Esophagus muscularis mucosa (tissue), 4 donors: Measurements from ENCODE around the gene ATF7. TPM values are rescaled to one million over a fixed set of nuclear protein-coding genes. Genes with fewer than 3 reads are reported as not detected.

Experiments used
- DNase-seq: peaks from one replicate; pipeline ENCODE4 v3.0.0-alpha.2; 2017; ENCODE audit errors: extremely low spot score
- H3K27ac ChIP-seq, 4 donors: fragments of 200-600 bp; sonication (generic); replicated peaks in 1 of 4; 1 replicate in 3 of 4; 2 replicates in 1 of 4; pipeline ENCODE4 v1.5.1; 2016 to 2019; ENCODE audit warnings: mild to moderate bottlenecking in 1 of 4
- H3K27me3 ChIP-seq, 4 donors: fragments of 200-600 bp; sonication (generic); one replicate each; pipeline versions ENCODE4 v1.5.1 to v1.6.0; 2016 to 2019
- H3K36me3 ChIP-seq, 4 donors: fragments of 200-600 bp; sonication (generic); one replicate each; pipeline ENCODE4 v1.5.1; 2016 to 2019
- H3K4me1 ChIP-seq, 4 donors: fragments of 200-600 bp; sonication (generic); one replicate each; pipeline ENCODE4 v1.5.1; 2016 to 2019
- H3K4me3 ChIP-seq, 4 donors: fragments of 200-600 bp; sonication (generic); 1 replicate in 2 of 4; 2 replicates in 2 of 4; pipeline ENCODE4 v1.5.1; 2016 to 2019; ENCODE audit warnings: mild to moderate bottlenecking in 4 of 4, moderate library complexity in 1 of 4
- H3K9me3 ChIP-seq, 4 donors: fragments of 200-600 bp; sonication (generic); 1 replicate in 3 of 4; 2 replicates in 1 of 4; pipeline ENCODE4 v1.5.1; 2016 to 2019
- CTCF ChIP-seq, 3 experiments: fragments of 200-600 bp in 2 of 3; fragments of 450-650 bp in 1 of 3; sonication (generic) in 2 of 3; IDR thresholded peaks; one replicate each; pipeline ENCODE4 v1.5.1; 2017 to 2019; ENCODE audit warnings: antibody characterized with exemption in 3 of 3, mild to moderate bottlenecking in 2 of 3, moderate library complexity in 1 of 3
- EP300 ChIP-seq: sonication (generic); formaldehyde crosslinking; IDR thresholded peaks from one replicate; pipeline ENCODE4 v1.6.1; 2017; ENCODE audit warnings: antibody characterized with exemption
- POLR2A ChIP-seq: fragments of 450-650 bp; IDR thresholded peaks from one replicate; pipeline ENCODE4 v1.6.1; 2017; ENCODE audit warnings: antibody characterized with exemption, moderate library complexity, mild to moderate bottlenecking, low read depth
- POLR2AphosphoS5 ChIP-seq, 2 donors: sonication (generic); formaldehyde crosslinking; IDR thresholded peaks; one replicate each; pipeline ENCODE4 v1.6.1; 2017; ENCODE audit warnings: antibody characterized with exemption in 2 of 2
- WGBS: methylation state at CpG from one replicate; pipeline ENCODE4 v1.1.5; 2018; 5-methylcytosine and 5-hydroxymethylcytosine counted together
- intact Hi-C: fragments of 100-400 bp; cut with DNase I; formaldehyde crosslinking; loops from one replicate; pipeline ENCODE4 v1.15.1; 2023
- total RNA-seq, 4 donors: library from RNA; depleted of rRNA; stranded (reverse); fragments of >200 nt; gene quantifications; one replicate each; pipeline versions ENCODE4 v1.1.0 to v1.2.1, GENCODE V29; 2016

ATF7 gene
- total RNA-seq, 4 donors from 2014 or later, result 23.5 to 43.6 (median 37.1) TPM

- intact Hi-C loops, result no loop called here
- Histone ChIP-seq H3K27ac (peak overlapping the region in 3 of 4 donors; percentile 12 to 55 (median 21)), H3K27me3 (no peaks in the 10 kb centered on the region), H3K36me3 (peaks cover 58 to 100% (median 97%) of the 10 kb centered on the region in 4 donors), H3K9me3 (no peaks in the 10 kb centered on the region), H3K4me1 (peaks cover 53 to 87% (median 73%) of the 10 kb centered on the region in 4 donors), H3K4me3 (no peak overlapping the region)
- WGBS, result 65% methylated on average over 13 of the region's 13 CpGs
- no peak for DNase-seq
- TF ChIP-seq CTCF (IDR thresholded peaks at IDR 0.05) (no peak), EP300 (no peak), POLR2A (no peak), POLR2AphosphoS5 (IDR thresholded peaks at IDR 0.05) (peak in 1 of 2 donors; percentile 16)
Measured at GRCh38 chr12:53474819-53475218, 151.4 kb downstream of the ATF7 start.

- no peak overlapping the region for H3K4me3 ChIP-seq
- TF ChIP-seq CTCF (IDR thresholded peaks at IDR 0.05), result no peak
- no peak for TF ChIP-seq POLR2AphosphoS5 (IDR thresholded peaks at IDR 0.05)
- no peak for TF ChIP-seq EP300
- no peak for TF ChIP-seq POLR2A
- no peak for DNase-seq
- H3K9me3 ChIP-seq, result no peaks in the 10 kb centered on the region
- no peaks in the 10 kb centered on the region for H3K27me3 ChIP-seq
- peaks cover 61 to 100% (median 98%) of the 10 kb centered on the region in 4 donors for H3K36me3 ChIP-seq
- intact Hi-C loops, result no loop called here
- peak overlapping the region in 1 of 4 donors; percentile 55 for H3K27ac ChIP-seq
- peaks cover 53 to 89% (median 74%) of the 10 kb centered on the region in 4 donors for H3K4me1 ChIP-seq
- WGBS, result 68% methylated on average over 2 of the region's 2 CpGs
Measured at GRCh38 chr12:53474077-53474476, 152.1 kb downstream of the ATF7 start.

GRCh38 chr12:53472056-53472582 lies 154.1 kb downstream of the ATF7 start:
- Histone ChIP-seq H3K27me3 (no peaks in the 10 kb centered on the region), H3K9me3 (no peaks in the 10 kb centered on the region), H3K36me3 (peaks cover 81 to 100% (median 100%) of the 10 kb centered on the region in 4 donors), H3K4me3 (no peak overlapping the region), H3K4me1 (peaks cover 48 to 81% (median 59%) of the 10 kb centered on the region in 4 donors), H3K27ac (peak overlapping the region in 2 of 4 donors; percentile 2 to 7)
- TF ChIP-seq POLR2AphosphoS5 (IDR thresholded peaks at IDR 0.05), result no peak
- TF ChIP-seq EP300, result no peak
- no peak for TF ChIP-seq CTCF (IDR thresholded peaks at IDR 0.05)
- no peak for TF ChIP-seq POLR2A
- DNase-seq, result no peak
- WGBS, result 86% methylated on average over 1 of the region's 1 CpG
- intact Hi-C loops, result no loop called here

GRCh38 chr12:53468282-53468681 lies 157.9 kb downstream of the ATF7 start:
- Histone ChIP-seq H3K36me3 (peaks cover 90 to 100% (median 100%) of the 10 kb centered on the region in 4 donors), H3K4me3 (no peak overlapping the region), H3K27ac (no peak overlapping the region), H3K9me3 (no peaks in the 10 kb centered on the region), H3K27me3 (no peaks in the 10 kb centered on the region), H3K4me1 (peaks cover 42 to 80% (median 57%) of the 10 kb centered on the region in 4 donors)
- 59% methylated on average over 1 of the region's 1 CpG for WGBS
- DNase-seq, result no peak
- TF ChIP-seq POLR2A, result no peak
- no peak for TF ChIP-seq CTCF (IDR thresholded peaks at IDR 0.05)
- no peak for TF ChIP-seq POLR2AphosphoS5 (IDR thresholded peaks at IDR 0.05)
- no peak for TF ChIP-seq EP300
- intact Hi-C loops, result no loop called here

GRCh38 chr12:53467880-53468279 lies 158.3 kb downstream of the ATF7 start:
- Histone ChIP-seq H3K27ac (no peak overlapping the region), H3K9me3 (no peaks in the 10 kb centered on the region), H3K36me3 (peaks cover 90 to 100% (median 100%) of the 10 kb centered on the region in 4 donors), H3K27me3 (no peaks in the 10 kb centered on the region), H3K4me1 (peaks cover 38 to 80% (median 57%) of the 10 kb centered on the region in 4 donors), H3K4me3 (no peak overlapping the region)
- TF ChIP-seq EP300, result no peak
- no peak for TF ChIP-seq POLR2AphosphoS5 (IDR thresholded peaks at IDR 0.05)
- no peak for TF ChIP-seq POLR2A
- no peak for TF ChIP-seq CTCF (IDR thresholded peaks at IDR 0.05)
- no peak for DNase-seq
- intact Hi-C loops, result no loop called here
- 69% methylated on average over 2 of the region's 2 CpGs for WGBS
